Measurements from ENCODE around the gene TEX38. TPM values are rescaled to one million over a fixed set of nuclear protein-coding genes. Genes with fewer than 3 reads are reported as not detected.
"Not testable (repeated sequence)": the region's sequence is repeated elsewhere in the genome, so short reads cannot be mapped to it uniquely, and the experiment has no call there.

Gene TEX38
- total and polyA plus RNA-seq, 4 donors = not detected

DNA sequence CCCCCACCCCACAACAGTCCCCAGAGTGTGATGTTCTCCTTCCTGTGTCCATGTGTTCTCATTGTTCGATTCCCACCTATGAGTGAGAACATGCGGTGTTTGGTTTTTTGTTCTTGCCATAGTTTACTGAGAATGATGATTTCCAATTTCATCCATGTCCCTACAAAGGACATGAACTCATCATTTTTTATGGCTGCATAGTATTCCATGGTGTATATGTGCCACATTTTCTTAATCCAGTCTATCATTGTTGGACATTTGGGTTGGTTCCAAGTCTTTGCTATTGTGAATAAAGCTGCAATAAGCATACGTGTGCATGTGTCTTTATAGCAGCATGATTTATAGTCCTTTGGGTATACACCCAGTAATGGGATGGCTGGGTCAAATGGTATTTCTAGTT is 20.5 kb upstream of the TEX38 start:
- not testable (repeated sequence) for ATAC-seq (ENCODE audit: low FRiP score); H3K36me3 ChIP-seq (ENCODE audit: control insufficient read depth in 1 of 2, insufficient read depth in 2 of 2, low read length in 1 of 2)
- 90 to 91% methylated on average over 3 of the region's 3 CpGs for WGBS, 2 donors

DNA sequence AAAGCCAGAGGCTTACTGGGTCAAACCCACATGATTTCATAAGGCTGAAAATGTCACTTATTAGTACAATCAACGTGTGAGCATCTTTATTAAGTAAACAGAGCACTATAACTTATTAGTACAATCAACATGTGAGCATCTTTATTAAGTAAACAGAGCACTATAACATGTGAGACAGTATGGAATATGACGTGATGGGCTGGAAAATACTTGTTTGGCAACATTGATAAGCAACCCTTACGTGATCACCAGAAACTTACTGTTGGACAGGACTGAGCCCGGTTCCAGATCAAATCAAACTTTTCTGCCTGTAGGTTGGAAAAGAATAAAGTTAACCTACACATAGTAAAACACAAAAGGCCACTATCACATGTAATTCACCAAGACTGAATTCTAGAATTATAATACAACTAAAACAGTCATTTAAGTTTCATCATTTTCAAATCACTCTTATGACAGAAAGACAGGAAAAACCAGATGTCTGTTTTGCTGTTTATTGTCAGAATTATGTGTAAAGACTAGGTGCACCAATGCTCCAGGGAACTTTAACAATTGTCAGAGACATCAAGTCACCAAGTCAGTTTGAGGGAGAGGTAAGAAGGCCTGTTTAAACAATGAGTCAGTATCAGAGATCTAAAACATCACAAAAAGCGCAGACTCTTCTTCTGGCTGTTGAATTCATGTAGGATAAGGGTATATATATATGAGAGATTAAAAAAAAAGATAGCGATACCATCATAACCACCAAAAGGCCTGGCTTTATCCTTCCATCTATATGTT is 19.1 kb upstream of the TEX38 start:
- Histone ChIP-seq H3K9me3 (ENCODE audit: control insufficient read depth, low read length) (no peaks in the 10 kb centered on the region), H3K36me3 (ENCODE audit: control insufficient read depth in 1 of 2, insufficient read depth in 2 of 2, low read length in 1 of 2) (peaks cover 3 to 8% of the 10 kb centered on the region in 2 donors), H3K4me3 (ENCODE audit: low read length in 2 of 2) (no peak overlapping the region), H3K27me3 (ENCODE audit: control insufficient read depth in 1 of 2, insufficient read depth in 2 of 2, low read length in 1 of 2) (no peaks in the 10 kb centered on the region), H3K27ac (ENCODE audit: low read depth in 1 of 2, low read length in 2 of 2) (no peak overlapping the region), H3K4me1 (ENCODE audit: control insufficient read depth in 1 of 2, insufficient read depth in 2 of 2, low read length in 2 of 2) (no peaks in the 10 kb centered on the region)
- 71 to 75% methylated on average over 6 of the region's 6 CpGs for WGBS, 2 donors
- intact Hi-C loops (cut with DNase I) = no loop called here
- no peak for ATAC-seq (ENCODE audit: low FRiP score)
- DNase-seq = no peak

More for the DNA sequence above, 20.5 kb upstream of the TEX38 start:
- intact Hi-C loops (cut with DNase I); H3K27ac ChIP-seq (ENCODE audit: low read depth in 1 of 2, low read length in 2 of 2); H3K9me3 ChIP-seq (ENCODE audit: control insufficient read depth, low read length); H3K27me3 ChIP-seq (ENCODE audit: control insufficient read depth in 1 of 2, insufficient read depth in 2 of 2, low read length in 1 of 2); DNase-seq; H3K4me3 ChIP-seq (ENCODE audit: low read length in 2 of 2); H3K4me1 ChIP-seq (ENCODE audit: control insufficient read depth in 1 of 2, insufficient read depth in 2 of 2, low read length in 2 of 2): not testable (repeated sequence)

- Histone ChIP-seq H3K36me3 (ENCODE audit: control insufficient read depth in 1 of 2, insufficient read depth in 2 of 2, low read length in 1 of 2) (peaks cover 3 to 8% of the 10 kb centered on the region in 2 donors), H3K27ac (ENCODE audit: low read depth in 1 of 2, low read length in 2 of 2) (no peak overlapping the region), H3K4me3 (ENCODE audit: low read length in 2 of 2) (no peak overlapping the region), H3K27me3 (ENCODE audit: control insufficient read depth in 1 of 2, insufficient read depth in 2 of 2, low read length in 1 of 2) (no peaks in the 10 kb centered on the region), H3K9me3 (ENCODE audit: control insufficient read depth, low read length) (no peaks in the 10 kb centered on the region), H3K4me1 (ENCODE audit: control insufficient read depth in 1 of 2, insufficient read depth in 2 of 2, low read length in 2 of 2) (no peaks in the 10 kb centered on the region)
- no peak for DNase-seq
- no peak for ATAC-seq (ENCODE audit: low FRiP score)
- 56 to 58% methylated on average over 2 of the region's 2 CpGs for WGBS, 2 donors
- intact Hi-C loops (cut with DNase I) = no loop called here
Observed at GRCh38 chr1:46653405-46653958, 18.2 kb upstream of the TEX38 start.

DNA sequence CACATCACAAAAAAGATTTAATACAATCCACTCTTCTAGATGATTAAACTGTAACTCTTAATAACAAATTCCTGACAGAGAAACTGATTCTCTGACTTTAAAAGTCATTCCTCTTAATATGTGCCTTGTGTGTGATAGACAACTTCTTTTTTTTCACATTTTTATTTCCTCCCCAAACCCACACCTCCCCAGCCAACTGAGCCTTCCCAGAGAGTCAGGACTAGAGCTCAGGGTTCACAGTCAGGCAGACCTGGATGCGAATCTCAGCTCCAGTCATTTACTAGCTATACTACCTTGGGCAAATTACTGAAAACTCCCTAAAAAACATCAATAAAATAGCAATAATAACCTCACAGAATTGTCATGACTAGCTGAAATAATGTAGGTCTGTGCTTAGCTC is 17.6 kb upstream of the TEX38 start:
- DNase-seq (no peak), ATAC-seq (ENCODE audit: low FRiP score) (no peak)
- H3K4me1 ChIP-seq (ENCODE audit: control insufficient read depth in 1 of 2, insufficient read depth in 2 of 2, low read length in 2 of 2) = no peaks in the 10 kb centered on the region
- 89 to 94% methylated on average over 1 of the region's 1 CpG for WGBS, 2 donors
- intact Hi-C loops (cut with DNase I) = no loop called here
- no peak overlapping the region for H3K4me3 ChIP-seq (ENCODE audit: low read length in 2 of 2)
- peaks cover 3 to 8% of the 10 kb centered on the region in 2 donors for H3K36me3 ChIP-seq (ENCODE audit: control insufficient read depth in 1 of 2, insufficient read depth in 2 of 2, low read length in 1 of 2)
- H3K27ac ChIP-seq (ENCODE audit: low read depth in 1 of 2, low read length in 2 of 2) = no peak overlapping the region
- no peaks in the 10 kb centered on the region for H3K27me3 ChIP-seq (ENCODE audit: control insufficient read depth in 1 of 2, insufficient read depth in 2 of 2, low read length in 1 of 2)
- no peaks in the 10 kb centered on the region for H3K9me3 ChIP-seq (ENCODE audit: control insufficient read depth, low read length)

GRCh38 chr1:46654698-46655097 is 17.0 kb upstream of the TEX38 start:
- H3K9me3 ChIP-seq (ENCODE audit: control insufficient read depth, low read length); H3K36me3 ChIP-seq (ENCODE audit: control insufficient read depth in 1 of 2, insufficient read depth in 2 of 2, low read length in 1 of 2); intact Hi-C loops (cut with DNase I); ATAC-seq (ENCODE audit: low FRiP score); H3K4me1 ChIP-seq (ENCODE audit: control insufficient read depth in 1 of 2, insufficient read depth in 2 of 2, low read length in 2 of 2); H3K27ac ChIP-seq (ENCODE audit: low read depth in 1 of 2, low read length in 2 of 2); DNase-seq; H3K4me3 ChIP-seq (ENCODE audit: low read length in 2 of 2); H3K27me3 ChIP-seq (ENCODE audit: control insufficient read depth in 1 of 2, insufficient read depth in 2 of 2, low read length in 1 of 2): not testable (repeated sequence)
- WGBS, 2 donors = 96 to 100% methylated on average over 2 of the region's 2 CpGs

GRCh38 chr1:46655848-46656247 is 15.8 kb upstream of the TEX38 start:
- Histone ChIP-seq H3K27me3 (ENCODE audit: control insufficient read depth in 1 of 2, insufficient read depth in 2 of 2, low read length in 1 of 2) (no peaks in the 10 kb centered on the region), H3K9me3 (ENCODE audit: control insufficient read depth, low read length) (no peaks in the 10 kb centered on the region), H3K4me3 (ENCODE audit: low read length in 2 of 2) (no peak overlapping the region), H3K4me1 (ENCODE audit: control insufficient read depth in 1 of 2, insufficient read depth in 2 of 2, low read length in 2 of 2) (no peaks in the 10 kb centered on the region), H3K36me3 (ENCODE audit: control insufficient read depth in 1 of 2, insufficient read depth in 2 of 2, low read length in 1 of 2) (peaks cover 0 to 4% of the 10 kb centered on the region in 2 donors), H3K27ac (ENCODE audit: low read depth in 1 of 2, low read length in 2 of 2) (no peak overlapping the region)
- intact Hi-C loops (cut with DNase I) = no loop called here
- no peak for ATAC-seq (ENCODE audit: low FRiP score)
- DNase-seq = no peak

- no peak for ATAC-seq (ENCODE audit: low FRiP score)
- Histone ChIP-seq H3K27ac (ENCODE audit: low read depth in 1 of 2, low read length in 2 of 2) (no peak overlapping the region), H3K27me3 (ENCODE audit: control insufficient read depth in 1 of 2, insufficient read depth in 2 of 2, low read length in 1 of 2) (no peaks in the 10 kb centered on the region), H3K9me3 (ENCODE audit: control insufficient read depth, low read length) (no peaks in the 10 kb centered on the region), H3K4me1 (ENCODE audit: control insufficient read depth in 1 of 2, insufficient read depth in 2 of 2, low read length in 2 of 2) (no peaks in the 10 kb centered on the region), H3K36me3 (ENCODE audit: control insufficient read depth in 1 of 2, insufficient read depth in 2 of 2, low read length in 1 of 2) (peaks cover 0 to 4% of the 10 kb centered on the region in 2 donors), H3K4me3 (ENCODE audit: low read length in 2 of 2) (no peak overlapping the region)
- intact Hi-C loops (cut with DNase I) = no loop called here
- DNase-seq = no peak
- 68 to 74% methylated on average over 2 of the region's 2 CpGs for WGBS, 2 donors
Observed at GRCh38 chr1:46656643-46657042, 15.0 kb upstream of the TEX38 start.

DNA sequence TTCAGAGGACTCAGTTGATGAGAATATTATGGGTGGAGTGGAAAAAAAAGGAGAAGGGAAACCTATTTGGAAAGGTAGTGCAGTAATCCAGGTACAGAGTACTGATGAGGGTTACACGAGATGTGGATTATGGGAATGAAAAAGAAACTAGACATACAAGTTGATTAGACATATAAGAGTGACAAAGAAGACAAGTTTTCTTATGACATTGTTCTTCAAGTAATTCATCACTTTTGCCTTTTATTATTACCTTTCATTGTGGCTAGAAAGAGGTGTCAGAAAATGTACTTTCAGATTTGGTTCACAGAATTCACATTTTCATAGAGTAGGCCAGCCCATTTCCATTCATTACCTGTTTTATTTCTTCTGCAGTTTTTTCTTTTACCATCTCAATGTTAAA is 13.9 kb upstream of the TEX38 start:
- peaks cover 0 to 4% of the 10 kb centered on the region in 2 donors for H3K36me3 ChIP-seq (ENCODE audit: control insufficient read depth in 1 of 2, insufficient read depth in 2 of 2, low read length in 1 of 2)
- DNase-seq = no peak
- WGBS, 2 donors = 89 to 97% methylated on average over 1 of the region's 1 CpG
- H3K9me3 ChIP-seq (ENCODE audit: control insufficient read depth, low read length) = no peaks in the 10 kb centered on the region
- intact Hi-C loops (cut with DNase I) = no loop called here
- H3K27ac ChIP-seq (ENCODE audit: low read depth in 1 of 2, low read length in 2 of 2) = no peak overlapping the region
- no peaks in the 10 kb centered on the region for H3K4me1 ChIP-seq (ENCODE audit: control insufficient read depth in 1 of 2, insufficient read depth in 2 of 2, low read length in 2 of 2)
- H3K4me3 ChIP-seq (ENCODE audit: low read length in 2 of 2) = no peak overlapping the region
- no peak for ATAC-seq (ENCODE audit: low FRiP score)
- no peaks in the 10 kb centered on the region for H3K27me3 ChIP-seq (ENCODE audit: control insufficient read depth in 1 of 2, insufficient read depth in 2 of 2, low read length in 1 of 2)

GRCh38 chr1:46659307-46659870 is 12.3 kb upstream of the TEX38 start:
- ATAC-seq (ENCODE audit: low FRiP score) = no peak
- intact Hi-C loops (cut with DNase I) = no loop called here
- 82 to 89% methylated on average over 2 of the region's 2 CpGs for WGBS, 2 donors
- Histone ChIP-seq H3K36me3 (ENCODE audit: control insufficient read depth in 1 of 2, insufficient read depth in 2 of 2, low read length in 1 of 2) (peaks cover 0 to 2% of the 10 kb centered on the region in 2 donors), H3K9me3 (ENCODE audit: control insufficient read depth, low read length) (no peaks in the 10 kb centered on the region), H3K4me1 (ENCODE audit: control insufficient read depth in 1 of 2, insufficient read depth in 2 of 2, low read length in 2 of 2) (peaks cover 0 to 2% of the 10 kb centered on the region in 2 donors), H3K27ac (ENCODE audit: low read depth in 1 of 2, low read length in 2 of 2) (no peak overlapping the region), H3K4me3 (ENCODE audit: low read length in 2 of 2) (no peak overlapping the region), H3K27me3 (ENCODE audit: control insufficient read depth in 1 of 2, insufficient read depth in 2 of 2, low read length in 1 of 2) (no peaks in the 10 kb centered on the region)
- no peak for DNase-seq

Data from aorta (tissue), 5 donors.